Suppressor macrophage treated with lipopolysaccharide for 1 hour (primary cell): ENCODE results near the gene PATE2.

ENCODE experiments used
- DNase-seq, 3 donors: peaks; one replicate each; pipeline ENCODE4 v3.0.0-alpha.2; 2020 to 2022

PATE2 gene

DNA sequence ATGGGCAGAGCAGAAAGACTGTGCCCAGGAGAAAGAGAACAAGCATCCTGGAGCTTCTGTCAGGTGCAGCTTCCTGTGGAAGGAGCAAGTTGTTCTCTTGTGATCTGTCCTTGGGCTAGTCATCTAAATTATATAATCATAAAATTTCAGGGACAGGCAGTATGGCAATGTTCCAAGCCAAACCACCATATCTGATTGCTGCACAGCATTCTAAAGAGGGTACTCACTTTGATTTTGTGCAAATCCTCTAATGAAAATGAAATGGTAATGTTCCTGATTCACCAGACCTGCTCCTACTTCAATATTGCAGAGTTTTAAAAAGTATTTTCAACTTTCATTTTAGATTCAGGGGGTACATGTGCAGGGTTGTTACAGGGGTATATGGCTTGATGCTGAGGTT lies at the start of gene PATE2:
Gene PATE2, minus strand, starts transcription at position 101 of the 400 bp plus-strand sequence. Its CDS starts 55 bp downstream, at position 46.
- DNase-seq: no peak

DNA sequence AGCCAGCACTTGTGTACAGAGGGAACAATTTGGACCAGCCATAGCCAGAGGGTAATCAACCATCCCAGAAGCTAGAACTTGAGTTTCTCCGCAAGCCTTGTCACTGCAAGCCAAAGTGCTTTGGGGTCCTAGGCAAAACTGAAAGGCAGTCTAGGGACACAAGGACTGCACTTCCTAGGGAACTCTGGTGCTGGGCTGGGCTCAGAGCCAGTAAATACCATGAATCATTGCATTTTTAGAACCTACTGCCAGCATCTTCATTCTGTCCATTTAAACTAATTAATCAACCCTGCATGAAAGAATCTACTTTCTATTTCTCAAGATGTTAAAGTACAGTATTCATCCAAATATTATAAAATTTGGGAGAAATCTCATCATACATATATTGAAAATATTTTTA lies 29.3 kb upstream of the PATE2 start:
- DNase-seq: no peak

DNA sequence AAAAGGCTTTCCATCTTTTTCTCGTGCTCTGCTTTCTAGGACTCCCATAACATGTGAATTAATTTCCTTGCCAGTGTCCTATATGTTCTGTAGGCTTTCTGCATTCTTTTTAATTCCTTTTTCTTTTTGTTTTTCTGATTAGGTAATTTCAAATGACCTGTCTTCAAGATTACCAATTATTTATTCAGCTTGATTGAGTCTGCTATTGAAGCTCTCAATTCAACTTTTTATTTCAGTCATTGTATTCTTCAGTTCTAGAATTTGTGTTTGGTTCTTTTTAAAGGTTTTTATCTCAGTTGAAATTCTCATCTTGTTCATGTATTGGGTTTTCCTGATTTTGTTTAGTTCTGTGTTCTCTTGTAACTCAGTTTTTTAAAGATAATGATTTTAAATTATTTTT lies 23.8 kb upstream of the PATE2 start:
- no peak for DNase-seq

DNA sequence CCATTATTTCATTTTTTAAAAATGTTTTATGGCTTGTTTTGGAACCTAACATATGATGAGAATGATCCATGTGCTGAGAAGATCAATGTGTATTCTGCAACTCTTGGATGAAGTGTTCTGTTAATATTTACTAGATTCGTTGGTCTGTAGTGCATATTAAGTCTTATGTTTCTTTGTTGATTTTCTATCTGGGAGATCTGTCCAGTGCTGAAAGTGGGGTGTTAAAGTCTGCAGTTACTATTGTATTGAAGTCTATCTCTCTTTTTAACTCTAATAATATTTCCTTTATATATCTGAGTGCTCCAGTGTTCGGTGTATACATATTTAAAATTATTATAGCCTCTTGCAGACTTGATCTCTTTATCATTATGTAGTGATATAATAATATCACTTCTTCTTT lies 21.2 kb upstream of the PATE2 start:
- DNase-seq: no peak

DNA sequence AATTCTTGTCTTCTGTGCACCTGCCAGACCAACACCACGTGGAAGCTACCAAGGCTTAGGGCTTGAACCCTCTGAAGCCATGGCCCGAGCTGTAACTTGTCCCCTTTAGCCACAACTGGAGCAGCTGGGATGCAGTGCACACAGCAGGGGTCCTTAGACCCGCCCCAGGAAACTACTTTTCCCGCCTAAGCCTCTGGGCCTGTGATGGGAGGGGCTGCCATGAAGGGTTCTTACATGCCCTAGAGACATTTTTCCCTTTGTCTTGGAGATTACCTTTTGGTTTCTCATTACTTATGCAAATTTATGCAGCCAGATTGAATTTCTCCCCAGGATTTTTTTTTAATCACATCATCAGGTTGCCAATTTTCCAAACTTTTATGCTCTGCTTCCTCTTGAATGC lies 19.0 kb upstream of the PATE2 start:
- DNase-seq: no peak

DNA sequence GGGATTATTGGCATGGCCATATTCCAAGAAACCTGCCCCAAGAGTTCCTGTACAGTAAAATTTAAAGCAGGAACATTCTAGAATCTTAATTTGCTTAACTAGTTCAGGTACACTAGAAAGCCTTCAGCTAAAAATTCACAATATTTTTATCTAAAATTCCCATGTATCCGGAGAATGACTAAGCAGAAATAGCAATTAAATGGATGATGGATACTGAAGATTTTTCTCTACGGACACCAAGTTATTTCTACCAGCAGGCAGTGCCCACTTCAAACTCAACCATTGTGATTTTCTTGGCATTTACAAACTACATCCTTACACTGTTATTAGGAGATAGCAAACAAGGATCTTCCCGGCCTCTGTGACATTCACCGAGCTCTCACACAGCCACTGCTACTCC lies 12.2 kb upstream of the PATE2 start:
- DNase-seq: no peak

DNA sequence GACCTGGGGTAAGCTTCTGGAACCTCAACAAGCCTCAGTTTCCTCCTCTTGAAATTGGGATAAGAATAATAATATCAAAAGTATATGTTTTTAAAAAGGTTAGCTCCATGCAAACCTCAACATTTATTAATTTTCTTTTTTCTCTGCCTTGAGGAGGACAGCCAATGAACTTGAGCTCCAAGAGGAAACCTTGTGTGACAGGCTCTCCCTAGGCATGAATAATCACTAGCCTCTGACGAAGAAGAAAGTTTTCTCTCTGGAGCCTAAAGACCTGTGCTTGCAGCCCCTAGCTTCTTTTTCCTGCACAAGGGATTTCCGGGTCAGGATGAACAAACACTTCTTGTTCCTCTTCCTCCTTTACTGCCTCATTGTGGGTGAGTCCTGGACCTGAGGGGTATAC lies 9.2 kb upstream of the PATE2 start, which contains the start of gene PATE3:
Gene PATE3, plus strand, starts transcription at position 301 of the 400 bp plus-strand sequence. Its CDS starts 25 bp downstream, at position 326.
- no peak for DNase-seq

DNA sequence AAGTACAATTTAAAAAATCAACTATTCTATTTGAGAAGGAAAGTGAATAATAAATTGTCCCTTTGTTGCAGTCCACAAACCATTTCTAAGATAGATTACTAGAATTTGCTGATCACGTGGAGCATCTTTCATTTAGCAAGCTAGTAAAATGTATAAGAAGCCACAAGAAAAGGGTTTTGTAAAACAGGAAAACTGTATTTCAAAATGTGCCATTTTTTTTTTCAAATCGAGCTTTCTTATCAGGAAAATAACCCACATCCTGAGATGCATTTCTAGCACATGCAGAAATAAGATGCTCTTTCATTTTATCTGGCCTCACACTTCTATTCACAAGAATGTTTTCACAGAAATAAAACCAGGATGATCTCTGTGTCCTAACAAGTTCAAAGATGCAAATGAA lies 6.0 kb upstream of the PATE2 start:
- DNase-seq: no peak

DNA sequence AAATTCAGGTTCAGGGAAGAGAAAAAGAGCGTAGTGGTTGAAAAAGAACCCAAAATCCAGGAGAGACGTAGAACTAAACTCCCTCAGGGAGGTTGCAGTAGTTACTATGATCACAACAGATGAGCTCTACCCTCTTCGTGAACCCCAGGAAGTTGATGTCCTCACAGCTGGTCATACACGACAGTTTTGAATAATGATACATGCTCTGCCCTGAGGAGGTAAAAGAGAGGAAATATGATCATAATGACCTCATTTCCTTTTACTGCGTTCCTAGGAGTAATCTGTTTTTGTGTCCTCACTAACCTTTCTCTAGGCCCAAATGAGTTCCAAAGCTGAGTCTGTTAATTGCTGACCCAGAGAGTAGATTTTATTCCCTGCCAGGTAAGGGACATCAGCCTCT lies 1.3 kb downstream of the PATE2 start:
- DNase-seq: no peak

DNA sequence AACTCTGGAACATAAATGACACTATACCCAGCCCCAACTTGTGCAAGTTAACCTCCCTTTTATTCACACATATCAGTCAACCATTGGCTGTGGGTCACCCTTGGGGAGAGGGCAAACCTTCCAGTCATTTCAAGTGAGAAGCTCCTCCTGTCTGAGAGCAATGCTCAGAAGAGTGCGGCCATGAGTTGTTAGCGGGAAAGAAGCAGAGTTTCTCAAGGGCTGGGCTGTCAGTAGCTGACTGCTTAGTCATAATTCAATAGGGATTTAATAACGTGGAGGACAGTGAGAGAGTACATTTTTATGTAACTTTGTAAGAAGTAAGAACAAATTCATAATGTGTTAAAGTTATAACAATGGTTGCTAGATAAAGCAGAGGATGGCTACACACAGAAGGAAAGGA lies 5.1 kb downstream of the PATE2 start:
- DNase-seq: no peak

DNA sequence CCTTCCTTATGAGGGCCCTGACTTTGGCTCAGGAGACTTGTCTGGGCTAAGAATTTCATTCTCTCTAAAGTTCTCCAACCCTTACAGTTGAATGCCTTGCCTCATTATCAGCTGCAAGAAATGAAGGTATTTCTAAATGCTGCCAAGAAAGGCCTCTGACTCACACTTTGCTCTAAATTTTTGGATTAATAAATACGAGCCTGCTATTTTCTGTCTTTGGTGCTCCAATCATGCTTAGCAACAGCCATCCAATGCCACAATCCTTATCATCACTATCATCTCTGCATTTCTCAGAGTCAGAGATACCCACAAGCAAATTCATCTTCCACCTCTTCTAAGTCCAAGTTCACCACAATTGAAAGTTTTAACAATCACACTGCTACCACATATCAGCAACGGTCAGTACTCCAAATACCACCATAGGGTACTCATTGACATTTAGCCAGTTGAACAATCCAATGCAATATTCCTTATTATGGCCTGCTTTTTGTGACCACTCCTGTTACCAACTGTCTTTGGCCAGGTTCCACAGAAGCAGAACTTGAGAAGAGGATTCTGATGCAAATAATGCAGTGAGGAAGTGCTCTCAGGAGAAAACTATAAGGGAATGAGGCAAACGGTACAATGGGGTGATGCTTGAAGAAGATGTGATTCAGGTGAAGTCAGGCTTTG lies 5.7 kb downstream of the PATE2 start:
- no peak for DNase-seq

DNA sequence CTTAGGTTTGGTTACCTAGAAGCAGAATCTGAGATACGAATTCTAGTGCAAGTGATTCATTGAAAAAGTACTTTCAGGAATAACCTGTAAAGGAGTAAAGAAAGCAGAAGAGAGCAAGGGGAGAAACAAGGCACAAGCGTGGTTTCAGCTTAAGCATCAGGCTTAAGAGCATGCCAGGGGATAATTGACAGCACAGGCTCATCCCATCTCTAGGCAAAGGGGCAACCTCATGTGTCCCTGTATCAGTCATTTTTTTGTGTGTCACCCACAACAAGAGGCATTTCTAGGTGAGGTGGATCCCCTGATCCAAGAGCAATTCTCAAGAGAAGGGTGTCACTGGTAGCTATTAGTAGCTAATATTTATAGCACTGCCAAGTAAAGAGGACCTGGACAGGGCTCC lies 8.0 kb downstream of the PATE2 start:
- DNase-seq: no peak

DNA sequence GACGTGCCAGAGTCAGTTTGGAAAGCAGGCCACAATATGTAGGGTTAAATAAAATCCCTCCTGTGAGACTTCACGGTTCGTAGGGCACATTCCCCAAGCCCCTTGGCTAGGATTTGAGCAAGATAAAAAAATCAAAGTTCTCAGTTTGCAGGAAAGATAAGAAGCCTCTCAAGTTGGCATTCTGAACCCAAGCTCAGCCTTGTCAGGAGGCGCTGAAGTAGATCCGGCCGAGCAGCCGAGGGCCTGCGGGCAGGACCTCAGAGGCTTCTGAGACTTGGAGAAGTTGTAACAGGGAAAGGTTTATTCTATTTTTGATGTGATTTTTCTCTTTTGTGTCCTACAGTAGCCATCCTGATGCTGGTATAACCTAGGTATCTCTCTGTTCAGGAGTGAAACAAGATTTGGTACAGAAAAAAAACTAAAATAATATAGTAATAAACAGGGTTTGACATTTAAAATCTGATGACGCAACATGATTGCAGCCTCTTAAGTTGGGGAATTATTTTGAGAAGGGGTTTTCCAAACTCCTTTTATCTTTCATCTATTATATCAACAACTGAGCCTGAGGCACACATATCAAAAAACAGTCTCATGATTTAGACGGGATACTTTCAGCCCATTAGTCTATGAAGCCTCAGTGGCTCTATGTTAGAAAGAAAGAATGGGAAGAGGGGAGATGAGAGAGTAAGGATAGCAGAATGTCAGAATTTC lies 10.1 kb downstream of the PATE2 start:
- no peak for DNase-seq

DNA sequence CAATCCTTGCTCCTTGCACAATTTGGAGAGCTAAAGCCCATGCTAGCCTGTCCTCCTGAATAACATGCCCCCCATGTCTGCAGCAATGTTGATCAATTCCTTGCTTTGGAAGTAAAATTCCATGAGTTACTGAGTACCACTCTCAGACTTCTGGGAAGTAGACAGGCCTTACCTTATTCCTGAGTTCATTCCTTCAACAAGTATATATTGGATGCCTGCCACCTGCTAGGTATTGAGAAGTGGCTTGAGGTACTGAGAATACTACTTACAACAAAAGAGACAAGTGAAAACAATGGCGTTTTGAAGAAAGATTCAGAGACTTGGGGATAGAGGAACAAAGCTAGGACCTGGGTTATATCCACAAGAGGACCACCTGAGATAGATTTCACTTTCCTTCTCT lies 12.4 kb downstream of the PATE2 start:
- DNase-seq: no peak

DNA sequence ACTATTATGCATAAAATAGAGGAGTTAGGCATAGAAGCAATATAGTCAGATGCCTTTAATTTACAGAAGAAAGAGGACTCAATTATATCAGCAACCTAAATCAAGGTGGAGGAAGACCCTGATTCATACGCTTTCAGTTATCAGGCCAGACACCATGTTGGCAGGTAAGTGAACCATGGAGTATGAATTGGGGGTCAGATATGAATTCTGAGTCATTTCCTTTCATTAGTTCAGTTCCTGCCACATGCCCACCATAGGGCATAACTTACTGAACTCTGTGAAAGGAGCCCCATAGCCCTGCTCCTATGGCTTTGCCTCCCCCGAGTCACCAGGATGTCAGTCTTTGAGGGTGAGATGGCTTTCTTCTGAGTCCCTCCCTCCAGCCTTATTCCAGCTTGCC lies 15.1 kb downstream of the PATE2 start:
- DNase-seq: no peak

DNA sequence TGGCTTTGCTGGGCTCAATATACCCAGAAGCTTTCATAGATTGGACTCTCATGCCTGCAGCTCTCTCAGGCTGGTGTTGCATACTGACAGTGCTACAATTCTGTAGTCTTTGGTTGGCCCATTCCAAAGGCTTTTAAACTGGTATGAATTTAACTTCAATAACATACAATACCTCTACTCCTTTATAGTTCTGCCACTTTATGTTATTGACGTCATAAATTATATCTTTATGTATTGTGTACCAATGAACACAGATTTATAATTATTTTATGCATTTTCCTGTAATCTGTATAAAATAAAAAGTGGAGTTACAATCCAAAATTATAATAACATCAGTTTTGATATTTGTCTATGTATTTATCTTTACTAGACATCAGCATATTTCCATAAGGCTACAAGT lies 16.2 kb downstream of the PATE2 start:
- no peak for DNase-seq

DNA sequence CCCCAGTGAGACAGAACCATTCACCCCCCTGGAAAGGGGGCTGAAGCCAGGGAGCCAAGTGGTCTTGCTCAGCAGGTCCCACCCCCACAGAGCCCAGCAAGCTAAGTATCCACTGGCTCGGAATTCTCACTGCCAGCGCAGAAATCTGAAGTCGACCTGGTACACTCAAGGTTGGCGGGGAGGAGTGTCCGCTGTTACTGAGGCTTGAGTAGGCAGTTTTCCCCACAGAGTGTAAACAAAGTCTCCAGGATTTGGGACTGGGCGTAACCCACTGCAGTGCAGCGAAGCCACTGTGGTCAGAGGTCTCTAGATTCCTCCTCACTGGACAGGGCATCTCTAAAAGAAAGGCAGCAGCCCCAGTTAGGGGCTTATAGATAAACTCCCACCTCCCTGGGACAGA lies 22.6 kb downstream of the PATE2 start:
- no peak for DNase-seq

DNA sequence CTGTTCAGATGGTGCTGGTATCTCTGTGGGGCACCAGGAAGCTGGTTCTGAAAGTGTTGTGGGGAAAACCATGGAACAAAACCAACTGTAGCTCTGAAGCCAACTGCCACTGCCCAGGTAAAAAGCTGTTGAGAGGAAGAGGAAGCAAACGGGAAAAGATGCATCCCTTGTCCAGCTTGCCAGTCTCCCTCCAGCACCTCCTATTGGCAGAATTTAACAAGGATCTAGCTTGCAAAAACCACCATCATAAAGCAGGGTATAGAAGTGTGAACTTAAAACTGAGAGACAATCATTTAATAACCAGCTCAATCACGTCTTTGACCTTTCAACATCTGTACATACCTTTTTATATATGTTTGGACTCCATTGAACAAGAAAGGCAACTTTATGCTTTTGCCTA lies 28.0 kb downstream of the PATE2 start:
- no peak for DNase-seq

DNA sequence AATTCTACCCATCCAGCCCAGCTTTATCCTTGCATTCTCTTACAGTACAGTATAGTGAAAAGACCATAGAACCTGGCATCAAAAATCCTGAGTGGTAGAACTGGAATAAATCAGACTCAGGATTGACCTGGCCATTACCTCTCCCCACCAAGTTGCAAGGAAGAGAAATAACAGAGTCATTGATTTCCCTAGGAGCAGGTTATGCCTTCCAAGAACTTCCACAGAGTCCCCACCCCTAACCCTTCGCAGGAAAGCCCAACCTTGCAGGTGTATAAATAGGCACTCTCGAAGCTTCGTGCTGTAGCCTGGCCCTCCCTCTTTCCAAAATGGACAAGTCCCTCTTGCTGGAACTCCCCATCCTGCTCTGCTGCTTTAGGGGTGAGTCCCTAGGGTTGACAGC lies 32.6 kb downstream of the PATE2 start, which contains the start of gene PATE1:
Gene PATE1, plus strand, starts transcription at position 301 of the 400 bp plus-strand sequence. Its CDS starts 26 bp downstream, at position 327.
- no peak for DNase-seq

DNA sequence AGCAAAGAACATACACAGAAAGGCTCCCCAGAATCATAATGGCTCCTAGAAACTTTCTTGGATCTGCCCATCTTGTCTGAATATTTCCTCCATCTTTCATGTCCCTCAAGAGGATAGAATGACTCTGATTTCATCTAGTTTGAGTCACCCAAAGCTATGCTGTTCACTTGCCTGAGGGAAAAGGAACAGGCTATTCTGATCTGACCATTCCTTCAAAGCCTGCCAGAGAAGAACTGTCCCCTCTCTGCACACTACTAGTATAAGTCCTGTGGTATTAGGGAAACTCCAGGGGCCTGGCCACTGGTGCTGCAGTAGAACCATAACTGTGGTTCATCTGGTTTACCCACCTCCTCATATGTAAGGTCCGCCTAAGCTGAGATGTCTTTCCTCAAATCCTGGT lies 34.9 kb downstream of the PATE2 start:
- DNase-seq: no peak

DNA sequence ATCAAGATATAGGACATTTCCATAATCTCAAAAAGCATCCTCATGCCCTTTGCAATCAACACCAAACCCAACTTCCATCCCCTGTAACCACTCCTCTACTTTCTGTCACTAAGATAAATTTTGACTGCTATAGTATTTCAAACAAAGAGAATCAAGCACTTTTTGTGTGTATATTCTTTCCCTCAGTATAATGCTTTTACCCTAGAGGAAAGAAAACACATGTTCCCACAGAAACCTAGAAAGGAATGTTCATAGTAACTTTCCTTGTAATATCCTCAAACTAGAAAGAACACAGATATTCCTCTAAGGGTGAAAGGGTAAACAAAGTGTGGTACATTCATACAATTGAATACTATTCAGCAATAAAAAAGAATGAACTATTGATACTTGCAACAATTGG lies 38.0 kb downstream of the PATE2 start:
- no peak for DNase-seq

DNA sequence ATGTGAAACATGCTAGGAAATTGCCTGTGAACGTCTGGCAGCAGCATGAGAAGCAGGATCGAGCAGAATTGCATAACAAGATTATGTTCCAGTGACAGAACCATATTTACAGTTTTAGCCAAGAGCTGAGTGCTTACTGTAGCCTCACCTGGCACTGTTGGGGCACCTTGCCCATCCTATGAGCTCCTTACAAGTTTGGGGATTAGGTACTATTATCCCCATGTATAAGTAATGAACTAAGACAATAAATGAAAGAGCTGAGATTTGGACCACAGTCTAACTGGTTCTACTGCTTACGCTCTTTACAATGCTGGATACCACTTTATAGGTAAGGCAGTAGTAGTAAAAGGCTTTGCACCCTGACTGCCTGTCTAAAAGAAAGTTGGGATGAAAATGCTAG lies 49.7 kb downstream of the PATE2 start:
- no peak for DNase-seq
